Karpas-422 (cell line): ENCODE data around the gene DQX1. TPM values are rescaled to one million over a fixed set of nuclear protein-coding genes. Genes with fewer than 3 reads are reported as not detected.

Experiments used
- DNase-seq: peaks from one replicate; pipeline ENCODE4 v3.0.0-alpha.2; 2015
- H2AFZ ChIP-seq: fragments of 200-600 bp; sonication (generic); 2 replicates; pipeline ENCODE4 v1.6.1; 2014; ENCODE audit warnings: antibody characterized with exemption, low read length, mixed read lengths
- H3K27ac ChIP-seq: fragments of 200-600 bp; sonication (generic); 2 replicates; pipeline ENCODE4 v1.5.1; 2014; ENCODE audit warnings: mild to moderate bottlenecking, low read length, moderate library complexity
- H3K27me3 ChIP-seq: fragments of 200-600 bp; sonication (generic); 2 replicates; pipeline ENCODE4 v1.6.1; 2014; ENCODE audit warnings: low read length, mixed read lengths
- H3K36me3 ChIP-seq: fragments of 200-600 bp; sonication (generic); 2 replicates; pipeline ENCODE4 v1.6.1; 2014; ENCODE audit warnings: low read length, mixed read lengths; ENCODE audit not compliant: insufficient read depth
- H3K4me1 ChIP-seq: fragments of 200-600 bp; sonication (generic); 2 replicates; pipeline ENCODE4 v1.6.1; 2014; ENCODE audit warnings: mild to moderate bottlenecking, low read length, mixed read lengths
- H3K4me2 ChIP-seq: fragments of 200-600 bp; sonication (generic); 2 replicates; pipeline ENCODE4 v1.6.1; 2014; ENCODE audit warnings: low read length, low read depth, mild to moderate bottlenecking; ENCODE audit not compliant: poor library complexity, severe bottlenecking
- H3K4me3 ChIP-seq: fragments of 200-600 bp; sonication (generic); 2 replicates; pipeline ENCODE4 v1.5.1; 2014; ENCODE audit warnings: mild to moderate bottlenecking, antibody characterized with exemption, low read length, mixed read lengths
- H3K79me2 ChIP-seq: fragments of 200-600 bp; sonication (generic); 2 replicates; pipeline ENCODE4 v1.6.1; 2014; ENCODE audit warnings: mild to moderate bottlenecking, low read length, mixed read lengths
- H3K9ac ChIP-seq: fragments of 200-600 bp; sonication (generic); 2 replicates; pipeline ENCODE4 v1.6.0; 2014; ENCODE audit warnings: low read length
- H3K9me2 ChIP-seq: fragments of 200-600 bp; sonication (generic), shearing (Covaris generic); replicated peaks from 2 replicates; pipeline ENCODE4 v1.6.0; 2014; ENCODE audit warnings: mild to moderate bottlenecking, low read length, moderate library complexity; ENCODE audit not compliant: insufficient read depth
- H3K9me3 ChIP-seq: fragments of 300-700, 200-600 bp; sonication (generic); 2 replicates; pipeline ENCODE4 v1.6.1; 2014; ENCODE audit warnings: low read length, mixed read lengths
- H4K20me1 ChIP-seq: fragments of 200-600 bp; sonication (generic); 2 replicates; pipeline ENCODE4 v1.6.1; 2014; ENCODE audit warnings: mild to moderate bottlenecking, antibody characterized with exemption, low read length, low read depth; ENCODE audit not compliant: insufficient read depth
- total RNA-seq: library from RNA; depleted of rRNA; stranded (reverse); fragments of >200 nt; shearing (Covaris generic); gene quantifications from 2 replicates; pipeline ENCODE4 v1.2.3, GENCODE V29; 2014; ENCODE audit warnings: low replicate concordance

The DQX1 gene
- total RNA-seq, 1 experiment from 2014 or later: 22.6 TPM

DNA sequence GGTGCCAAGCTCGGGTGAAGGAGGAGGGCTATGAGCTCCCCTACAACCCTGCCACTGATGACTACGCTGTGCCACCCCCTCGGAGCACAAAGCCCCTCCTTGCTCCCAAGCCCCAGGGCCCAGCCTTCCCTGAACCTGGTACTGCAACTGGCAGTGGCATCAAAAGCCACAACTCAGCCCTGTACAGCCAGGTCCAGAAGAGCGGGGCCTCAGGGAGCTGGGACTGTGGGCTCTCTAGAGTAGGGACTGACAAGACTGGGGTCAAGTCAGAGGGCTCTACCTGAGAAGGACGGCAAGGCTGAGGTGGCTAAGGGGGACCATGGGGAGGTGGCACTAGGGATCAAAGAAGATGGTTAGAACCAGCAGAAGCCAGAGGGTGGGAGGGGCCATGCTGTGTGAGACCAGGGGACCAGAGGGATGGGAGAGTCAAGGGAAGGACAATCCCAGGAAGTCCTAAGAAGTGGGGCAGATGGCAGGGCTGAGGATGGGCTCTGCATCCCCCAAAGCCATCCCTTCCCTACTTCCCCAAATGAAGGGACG lies 30.9 kb upstream of the DQX1 start:
- no peaks in the 10 kb centered on the region for H3K27me3 ChIP-seq
- H3K9ac ChIP-seq: no peak overlapping the region

DNA sequence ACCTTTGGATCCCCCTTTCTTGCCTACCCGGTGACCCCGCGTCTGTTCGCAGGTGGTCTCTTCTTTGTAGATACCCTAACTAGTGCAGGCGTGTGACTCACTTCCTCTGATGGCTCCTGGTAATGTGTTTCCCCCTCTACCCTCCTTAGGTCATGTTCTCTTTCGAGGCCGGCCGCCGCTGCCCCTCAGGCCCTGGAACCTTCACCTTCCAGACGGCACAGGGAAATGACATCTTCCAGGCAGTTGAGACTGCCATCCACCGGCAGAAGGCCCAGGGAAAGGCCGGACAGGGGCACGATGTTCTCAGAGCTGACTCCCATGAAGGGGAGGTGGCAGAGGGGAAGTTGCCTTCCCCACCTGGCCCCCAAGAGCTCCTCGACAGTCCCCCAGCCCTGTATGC lies 30.1 kb upstream of the DQX1 start:
- Histone ChIP-seq H3K36me3 (0 out of 2 replicates have a peak, but pooled peaks cover 4% of the 10 kb centered on the region), H3K79me2 (no peaks in the 10 kb centered on the region), H3K27ac (no peak overlapping the region), H3K4me1 (peaks cover 13% of the 10 kb centered on the region), H3K4me2 (no peak overlapping the region), H3K27me3 (no peaks in the 10 kb centered on the region), H4K20me1 (peaks cover 14% of the 10 kb centered on the region; the same call in 1 of the 2 replicates), H2AFZ (no peak overlapping the region), H3K4me3 (no peak overlapping the region), H3K9ac (no peak overlapping the region), H3K9me3 (no peaks in the 10 kb centered on the region), H3K9me2 (no peaks in the 10 kb centered on the region)
- DNase-seq: no peak

More for the DNA sequence above, 30.9 kb upstream of the DQX1 start:
- Histone ChIP-seq H3K79me2 (no peaks in the 10 kb centered on the region), H3K27ac (no peak overlapping the region), H4K20me1 (peaks cover 14% of the 10 kb centered on the region; the same call in 1 of the 2 replicates), H3K9me3 (no peaks in the 10 kb centered on the region), H3K36me3 (0 out of 2 replicates have a peak, but pooled peaks cover 4% of the 10 kb centered on the region), H3K9me2 (no peaks in the 10 kb centered on the region), H3K4me1 (peaks cover 13% of the 10 kb centered on the region), H3K4me3 (no peak overlapping the region), H2AFZ (no peak overlapping the region), H3K4me2 (no peak overlapping the region)
- DNase-seq: no peak

DNA sequence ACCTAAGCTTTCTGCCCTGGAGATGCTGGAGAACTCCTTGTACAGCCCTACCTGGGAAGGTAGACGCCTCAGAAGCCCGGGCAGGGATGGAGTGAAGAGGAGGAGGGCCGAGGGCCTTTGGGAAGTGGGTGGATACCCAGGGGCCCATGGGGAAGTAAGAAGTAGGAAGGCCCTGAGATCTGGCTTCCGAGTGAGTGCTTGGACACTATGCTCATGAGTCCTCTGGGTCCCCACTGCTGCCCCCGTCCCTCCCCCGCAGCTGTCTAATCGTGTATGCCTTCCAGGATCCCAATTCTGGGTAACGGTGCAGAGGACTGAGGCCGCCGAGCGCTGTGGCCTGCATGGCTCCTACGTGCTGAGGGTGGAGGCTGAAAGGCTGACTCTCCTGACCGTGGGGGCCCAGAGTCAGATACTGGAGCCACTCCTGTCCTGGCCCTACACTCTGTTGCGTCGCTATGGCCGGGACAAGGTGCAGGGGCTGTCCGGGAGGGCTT lies 29.6 kb upstream of the DQX1 start:
- Histone ChIP-seq H3K9me2 (no peaks in the 10 kb centered on the region), H3K27ac (no peak overlapping the region), H3K27me3 (no peaks in the 10 kb centered on the region), H2AFZ (no peak overlapping the region), H3K36me3 (0 out of 2 replicates have a peak, but pooled peaks cover 4% of the 10 kb centered on the region), H4K20me1 (peaks cover 14% of the 10 kb centered on the region; the same call in 1 of the 2 replicates), H3K79me2 (no peaks in the 10 kb centered on the region), H3K4me1 (peaks cover 13% of the 10 kb centered on the region), H3K9me3 (no peaks in the 10 kb centered on the region), H3K4me2 (peak overlapping the region; percentile 71), H3K9ac (peak overlapping the region; percentile 78), H3K4me3 (peak overlapping the region; percentile 68)
- DNase-seq: no peak

DNA sequence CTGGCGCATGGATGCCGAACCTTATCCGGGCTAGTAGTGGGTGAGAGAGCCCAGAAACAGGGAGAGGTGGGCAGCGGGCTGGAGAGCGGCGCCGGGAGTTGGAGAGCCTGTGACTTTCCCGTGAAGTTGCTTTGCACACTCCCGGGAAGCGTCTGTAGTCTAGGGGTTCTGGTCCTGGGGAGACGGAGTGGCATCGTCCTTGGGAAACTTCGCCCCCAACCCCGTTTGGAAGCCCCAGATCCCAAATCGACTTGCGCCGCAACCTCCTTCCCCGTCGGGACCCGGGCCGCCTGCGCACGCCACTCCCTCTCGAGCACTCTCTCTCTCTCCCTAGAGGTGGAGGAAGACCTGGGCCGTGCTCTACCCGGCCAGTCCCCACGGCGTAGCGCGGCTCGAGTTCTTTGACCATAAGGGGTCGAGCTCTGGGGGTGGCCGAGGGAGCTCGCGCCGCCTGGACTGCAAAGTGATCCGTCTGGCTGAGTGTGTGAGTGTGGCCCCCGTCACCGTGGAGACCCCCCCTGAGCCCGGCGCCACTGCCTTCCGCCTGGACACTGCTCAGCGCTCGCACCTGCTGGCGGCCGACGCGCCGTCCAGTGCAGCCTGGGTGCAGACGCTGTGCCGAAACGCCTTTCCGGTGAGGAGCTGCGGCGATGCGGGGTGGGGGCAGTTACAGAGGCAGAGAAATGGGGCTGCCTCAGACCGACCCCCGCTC lies 28.9 kb upstream of the DQX1 start:
- H3K79me2 ChIP-seq: no peaks in the 10 kb centered on the region
- H3K27ac ChIP-seq: no peak overlapping the region
- DNase-seq: peak; percentile 86
- H3K4me1 ChIP-seq: peaks cover 13% of the 10 kb centered on the region
- no peaks in the 10 kb centered on the region for H3K9me3 ChIP-seq
- peak overlapping the region; percentile 68 for H3K4me3 ChIP-seq
- H3K4me2 ChIP-seq: peak overlapping the region; percentile 71
- H3K9ac ChIP-seq: peak overlapping the region; percentile 78
- peak overlapping the region; percentile 72 for H2AFZ ChIP-seq
- no peaks in the 10 kb centered on the region for H3K9me2 ChIP-seq
- H3K36me3 ChIP-seq: 0 out of 2 replicates have a peak, but pooled peaks cover 4% of the 10 kb centered on the region
- H4K20me1 ChIP-seq: peaks cover 14% of the 10 kb centered on the region; the same call in 1 of the 2 replicates
- H3K27me3 ChIP-seq: no peaks in the 10 kb centered on the region

DNA sequence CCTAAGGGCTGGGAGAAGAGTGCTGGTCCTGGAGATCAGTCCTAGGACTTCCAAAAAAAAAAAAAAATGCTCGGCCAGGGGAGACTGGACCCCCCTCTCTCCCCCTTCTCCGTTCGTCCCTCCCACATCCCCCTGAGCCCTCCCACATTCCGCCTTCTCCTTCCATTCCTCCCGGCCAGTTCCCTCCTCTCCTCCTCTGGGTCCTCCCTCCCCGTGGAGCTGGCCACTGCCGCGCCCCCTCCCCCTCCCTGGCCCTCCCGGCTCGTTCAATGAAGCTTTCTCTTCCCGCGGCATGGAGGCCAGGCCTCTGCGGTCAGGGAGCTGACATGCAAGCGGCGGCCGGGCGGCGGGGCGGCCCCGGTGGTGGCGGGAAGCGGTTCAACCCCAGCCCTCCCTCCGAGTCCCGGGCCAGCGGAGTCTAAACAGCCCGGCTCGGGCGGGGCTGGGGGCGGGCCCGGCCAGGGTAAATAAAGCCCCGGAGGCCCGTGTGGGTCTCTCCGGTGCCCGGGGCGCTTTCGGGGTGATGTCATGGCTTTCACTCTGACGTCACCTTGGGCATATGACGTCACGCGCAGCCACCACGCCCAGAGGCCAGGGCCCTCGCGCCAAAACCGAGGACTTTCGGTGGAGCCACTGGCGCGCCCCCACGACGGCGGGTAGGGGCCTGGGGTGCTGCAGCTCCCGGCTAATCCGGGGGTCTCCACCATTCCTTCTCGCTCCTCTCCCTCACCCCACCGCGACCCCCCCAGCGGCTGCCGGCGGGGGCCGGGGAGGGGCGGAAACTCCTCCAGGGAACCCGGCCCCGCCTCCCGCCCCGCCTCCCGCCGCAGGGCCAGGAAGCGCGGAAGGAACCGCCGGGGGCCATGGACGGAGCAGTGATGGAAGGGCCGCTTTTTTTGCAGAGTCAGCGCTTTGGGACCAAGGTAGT lies 28.1 kb upstream of the DQX1 start, which contains the start of the genes DOK1 and LOXL3:
Gene DOK1 (plus strand): TSS at position 829 of the 928 bp plus-strand sequence. CDS start 35 bp downstream, at position 864.
Gene LOXL3 (minus strand): TSS at position 51 of the 928 bp plus-strand sequence. CDS start 1,308 bp downstream, outside the sequence.
- peak within 1 kb of the TSS; percentile 68 for H3K4me3 ChIP-seq
- 0 out of 2 replicates have a peak, but pooled peaks cover 4% of the 10 kb centered on the region for H3K36me3 ChIP-seq
- no peaks in the 10 kb centered on the region for H3K27me3 ChIP-seq
- H3K79me2 ChIP-seq: no peaks in the 10 kb centered on the region
- H3K9me3 ChIP-seq: no peaks in the 10 kb centered on the region
- peaks cover 14% of the 10 kb centered on the region; the same call in 1 of the 2 replicates for H4K20me1 ChIP-seq
- H3K27ac ChIP-seq: no peak within 1 kb of the TSS
- peaks cover 13% of the 10 kb centered on the region for H3K4me1 ChIP-seq
- peak within 1 kb of the TSS; percentile 71 for H3K4me2 ChIP-seq
- no peaks in the 10 kb centered on the region for H3K9me2 ChIP-seq
- peak; percentile 93 for DNase-seq
- H3K9ac ChIP-seq: peak within 1 kb of the TSS; percentile 78
- peak within 1 kb of the TSS; percentile 72 for H2AFZ ChIP-seq

DNA sequence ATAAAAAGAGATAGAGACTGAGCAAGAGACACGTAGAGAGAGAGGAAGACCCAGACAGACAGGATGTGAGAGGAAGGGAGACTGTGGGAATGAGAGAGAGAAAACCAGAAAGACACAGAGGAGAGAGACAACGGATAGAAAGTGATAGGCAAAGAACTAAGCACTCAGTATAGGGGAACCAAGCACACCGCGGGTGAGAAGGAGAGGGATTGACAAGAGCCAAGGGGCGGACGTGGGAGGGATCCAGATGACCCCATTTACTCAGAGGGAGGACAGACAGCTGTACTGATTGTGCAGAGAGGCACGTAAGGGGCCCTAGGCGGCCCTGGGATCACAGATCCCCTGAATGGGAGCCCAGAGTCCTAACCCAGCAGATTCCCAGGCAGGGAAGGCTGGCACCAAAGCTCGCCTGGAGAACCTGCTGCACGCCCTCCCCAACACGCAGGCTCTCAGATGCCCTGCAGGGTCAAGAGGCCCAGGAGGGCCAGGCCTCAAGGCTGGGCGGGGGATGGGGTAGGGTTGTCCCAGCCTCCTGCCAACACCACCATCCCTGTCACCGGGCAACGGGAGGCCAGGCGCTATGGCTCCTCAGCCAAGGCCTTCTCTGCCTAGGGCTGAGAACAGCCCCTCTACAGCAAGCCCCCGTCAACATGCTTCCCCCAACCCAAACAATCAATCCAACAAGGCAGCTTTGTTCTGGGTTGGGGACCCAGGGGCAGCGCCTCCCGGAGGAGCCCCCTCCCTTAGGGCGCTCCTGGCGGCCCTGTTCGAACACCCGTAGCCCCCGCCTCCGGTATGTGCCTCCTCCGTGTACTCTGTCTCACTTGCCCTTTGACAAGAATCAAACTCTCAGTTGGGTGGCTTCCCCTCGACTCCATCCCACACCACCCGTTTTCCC lies 27.1 kb upstream of the DQX1 start:
- no peak overlapping the region for H3K27ac ChIP-seq
- no peaks in the 10 kb centered on the region for H3K9me2 ChIP-seq
- peaks cover 13% of the 10 kb centered on the region for H3K4me1 ChIP-seq
- H3K9ac ChIP-seq: 0 out of 2 replicates have a peak overlapping the region, but pooled peaks have one; percentile 78
- no peak for DNase-seq
- H3K79me2 ChIP-seq: no peaks in the 10 kb centered on the region
- no peaks in the 10 kb centered on the region for H3K27me3 ChIP-seq
- H4K20me1 ChIP-seq: peaks cover 14% of the 10 kb centered on the region; the same call in 1 of the 2 replicates
- H3K4me2 ChIP-seq: peak overlapping the region; percentile 71
- H3K4me3 ChIP-seq: peak overlapping the region; percentile 68; the same call in 1 of the 2 replicates
- 0 out of 2 replicates have a peak, but pooled peaks cover 4% of the 10 kb centered on the region for H3K36me3 ChIP-seq
- H3K9me3 ChIP-seq: no peaks in the 10 kb centered on the region
- H2AFZ ChIP-seq: no peak overlapping the region; the same call in 1 of the 2 replicates
